ENCODE results near the gene COL4A2. TPM values are rescaled to one million over a fixed set of nuclear protein-coding genes. Genes with fewer than 3 reads are reported as not detected.

The COL4A2 gene
- polyA plus RNA-seq, 2 of the 4 experiments (the other 2 are of a cell fraction), result 46.9 to 119 TPM

DNA sequence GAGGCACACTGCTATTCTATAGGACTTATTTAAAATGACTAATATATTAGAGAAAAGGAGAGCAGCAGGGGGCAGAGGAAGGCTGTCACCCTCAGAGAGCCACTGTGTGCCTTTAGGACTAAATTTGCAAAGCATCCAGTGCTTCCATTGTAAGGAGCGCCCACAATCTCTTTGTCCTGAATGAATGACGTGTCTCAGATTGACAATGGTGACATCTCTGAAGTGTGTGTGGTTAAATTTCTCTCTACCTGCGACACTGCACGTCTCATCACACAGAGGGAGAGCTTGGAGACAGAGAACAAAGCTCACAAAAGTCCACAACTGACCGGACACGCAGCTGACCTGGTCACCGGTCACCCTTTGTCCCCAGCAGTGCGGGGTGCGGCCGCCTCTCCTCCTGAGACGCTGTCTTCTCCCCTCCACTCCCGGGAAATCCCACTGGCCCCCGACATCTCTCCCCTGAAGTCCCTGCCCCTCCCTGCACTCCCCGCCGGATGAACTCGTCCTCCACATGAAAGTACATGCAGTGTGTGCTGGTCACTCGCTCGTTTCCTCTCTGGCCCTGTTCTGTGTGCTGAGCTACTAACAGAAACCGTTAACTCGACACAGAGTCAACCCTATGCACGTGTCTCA lies 147.3 kb downstream of the COL4A2 start:
- H3K4me1 ChIP-seq, result 0 out of 3 replicates have a peak, but pooled peaks cover 4% of the 10 kb centered on the region
- H3K9me3 ChIP-seq, result no peaks in the 10 kb centered on the region
- WGBS (ENCODE audit: missing lambda C conversion rate), result 85% methylated on average over 21 of the region's 21 CpGs
- FAIRE-seq, result no peak
- no peak for DNase-seq (ENCODE audit: low read depth in 1 of 2, low spot score in 1 of 2)
- no peak for ATAC-seq
- H3K4me3 ChIP-seq, result no peak overlapping the region
- H3K4me2 ChIP-seq, result no peak overlapping the region
- no peak overlapping the region for H3K27ac ChIP-seq
- POLR2A ChIA-PET, result no interaction called here
- CTCF ChIA-PET, result interaction anchor here (0.6 to 1.9 kb wide), 4 partner anchors 11 to 366 kb away, joined by 4 to 6 read pairs (median 4); no protein-coding TSS in a partner anchor
- TF ChIP-seq ZNF302 (CRISPR knock-in tag; IDR thresholded peaks at IDR 0.05) (no peak), TP53 (CRISPR knock-in tag; IDR thresholded peaks at IDR 0.05) (no peak), FOSL2 (IDR thresholded peaks at IDR 0.05) (no peak), FOSL2 (CRISPR knock-in tag; IDR thresholded peaks at IDR 0.05) (no peak), MYC (IDR thresholded peaks at IDR 0.05; ENCODE audit: borderline replicate concordance, low read length) (no peak), BHLHE40 (IDR thresholded peaks at IDR 0.05; ENCODE audit: low read depth, low read length) (no peak), ESRRA (IDR thresholded peaks at IDR 0.05; ENCODE audit: borderline replicate concordance, low read length) (no peak), HOXB5 (CRISPR knock-in tag; IDR thresholded peaks at IDR 0.05) (no peak), SREBF2 (IDR thresholded peaks at IDR 0.05) (no peak), ZSCAN20 (CRISPR knock-in tag; IDR thresholded peaks at IDR 0.05) (no peak), NR3C1 (IDR thresholded peaks at IDR 0.05) (no peak), KDM1A (IDR thresholded peaks at IDR 0.05; ENCODE audit: low read depth) (no peak), CEBPB (IDR thresholded peaks at IDR 0.05) (no peak)
- TF ChIP-seq, protein P1, sequence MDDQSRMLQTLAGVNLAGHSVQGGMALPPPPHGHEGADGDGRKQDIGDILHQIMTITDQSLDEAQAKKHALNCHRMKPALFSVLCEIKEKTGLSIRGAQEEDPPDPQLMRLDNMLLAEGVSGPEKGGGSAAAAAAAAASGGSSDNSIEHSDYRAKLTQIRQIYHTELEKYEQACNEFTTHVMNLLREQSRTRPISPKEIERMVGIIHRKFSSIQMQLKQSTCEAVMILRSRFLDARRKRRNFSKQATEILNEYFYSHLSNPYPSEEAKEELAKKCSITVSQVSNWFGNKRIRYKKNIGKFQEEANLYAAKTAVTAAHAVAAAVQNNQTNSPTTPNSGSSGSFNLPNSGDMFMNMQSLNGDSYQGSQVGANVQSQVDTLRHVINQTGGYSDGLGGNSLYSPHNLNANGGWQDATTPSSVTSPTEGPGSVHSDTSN (IDR thresholded peaks at IDR 0.05), result no peak
- TF ChIP-seq, protein P2, sequence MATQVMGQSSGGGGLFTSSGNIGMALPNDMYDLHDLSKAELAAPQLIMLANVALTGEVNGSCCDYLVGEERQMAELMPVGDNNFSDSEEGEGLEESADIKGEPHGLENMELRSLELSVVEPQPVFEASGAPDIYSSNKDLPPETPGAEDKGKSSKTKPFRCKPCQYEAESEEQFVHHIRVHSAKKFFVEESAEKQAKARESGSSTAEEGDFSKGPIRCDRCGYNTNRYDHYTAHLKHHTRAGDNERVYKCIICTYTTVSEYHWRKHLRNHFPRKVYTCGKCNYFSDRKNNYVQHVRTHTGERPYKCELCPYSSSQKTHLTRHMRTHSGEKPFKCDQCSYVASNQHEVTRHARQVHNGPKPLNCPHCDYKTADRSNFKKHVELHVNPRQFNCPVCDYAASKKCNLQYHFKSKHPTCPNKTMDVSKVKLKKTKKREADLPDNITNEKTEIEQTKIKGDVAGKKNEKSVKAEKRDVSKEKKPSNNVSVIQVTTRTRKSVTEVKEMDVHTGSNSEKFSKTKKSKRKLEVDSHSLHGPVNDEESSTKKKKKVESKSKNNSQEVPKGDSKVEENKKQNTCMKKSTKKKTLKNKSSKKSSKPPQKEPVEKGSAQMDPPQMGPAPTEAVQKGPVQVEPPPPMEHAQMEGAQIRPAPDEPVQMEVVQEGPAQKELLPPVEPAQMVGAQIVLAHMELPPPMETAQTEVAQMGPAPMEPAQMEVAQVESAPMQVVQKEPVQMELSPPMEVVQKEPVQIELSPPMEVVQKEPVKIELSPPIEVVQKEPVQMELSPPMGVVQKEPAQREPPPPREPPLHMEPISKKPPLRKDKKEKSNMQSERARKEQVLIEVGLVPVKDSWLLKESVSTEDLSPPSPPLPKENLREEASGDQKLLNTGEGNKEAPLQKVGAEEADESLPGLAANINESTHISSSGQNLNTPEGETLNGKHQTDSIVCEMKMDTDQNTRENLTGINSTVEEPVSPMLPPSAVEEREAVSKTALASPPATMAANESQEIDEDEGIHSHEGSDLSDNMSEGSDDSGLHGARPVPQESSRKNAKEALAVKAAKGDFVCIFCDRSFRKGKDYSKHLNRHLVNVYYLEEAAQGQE (IDR thresholded peaks at IDR 0.05), result no peak

DNA sequence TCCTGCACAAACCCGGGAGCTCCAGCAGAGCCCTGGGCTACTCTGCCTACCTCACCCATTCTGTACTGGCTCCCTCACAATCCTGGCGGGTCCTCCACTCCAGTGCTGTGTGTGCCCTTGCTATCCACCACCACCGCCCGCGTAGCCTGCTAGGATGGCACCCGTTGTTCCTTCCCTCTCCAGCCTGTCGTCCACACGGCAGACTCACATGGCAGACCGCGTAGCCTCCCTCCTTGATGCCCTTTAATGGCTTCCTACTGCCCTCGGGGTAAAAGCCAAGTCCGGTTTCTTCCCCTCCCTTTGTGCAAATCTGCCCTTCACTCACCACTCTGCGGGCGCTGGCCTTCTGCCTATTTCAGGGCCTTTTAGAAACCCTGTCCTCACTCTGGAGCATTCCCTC lies 147.9 kb downstream of the COL4A2 start:
- no peak overlapping the region for H3K4me3 ChIP-seq
- no peaks in the 10 kb centered on the region for H3K9me3 ChIP-seq
- POLR2A ChIA-PET, result no interaction called here
- TF ChIP-seq JUN (IDR thresholded peaks at IDR 0.05) (no peak), TP53 (CRISPR knock-in tag; IDR thresholded peaks at IDR 0.05) (no peak), NFE2L2 (conservative IDR thresholded peaks at IDR 0.05; ENCODE audit: low read length) (no peak), CHD2 (IDR thresholded peaks at IDR 0.05; ENCODE audit: low read length, partially characterized antibody) (no peak), MYC (IDR thresholded peaks at IDR 0.05; ENCODE audit: borderline replicate concordance, low read length) (no peak), HOXB13 (CRISPR knock-in tag; IDR thresholded peaks at IDR 0.05; ENCODE audit: low read depth) (no peak), CBX2 (IDR thresholded peaks at IDR 0.05; ENCODE audit: borderline replicate concordance, low read depth) (no peak), CEBPB (IDR thresholded peaks at IDR 0.05) (no peak), ZNF302 (CRISPR knock-in tag; IDR thresholded peaks at IDR 0.05) (no peak), JUNB (IDR thresholded peaks at IDR 0.05) (no peak), FOXS1 (CRISPR knock-in tag; IDR thresholded peaks at IDR 0.05) (no peak), HEYL (CRISPR knock-in tag; IDR thresholded peaks at IDR 0.05) (no peak), FOSL2 (IDR thresholded peaks at IDR 0.05) (no peak), FOSL2 (CRISPR knock-in tag; IDR thresholded peaks at IDR 0.05) (no peak)
- TF ChIP-seq, protein P3, sequence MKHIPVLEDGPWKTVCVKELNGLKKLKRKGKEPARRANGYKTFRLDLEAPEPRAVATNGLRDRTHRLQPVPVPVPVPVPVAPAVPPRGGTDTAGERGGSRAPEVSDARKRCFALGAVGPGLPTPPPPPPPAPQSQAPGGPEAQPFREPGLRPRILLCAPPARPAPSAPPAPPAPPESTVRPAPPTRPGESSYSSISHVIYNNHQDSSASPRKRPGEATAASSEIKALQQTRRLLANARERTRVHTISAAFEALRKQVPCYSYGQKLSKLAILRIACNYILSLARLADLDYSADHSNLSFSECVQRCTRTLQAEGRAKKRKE (CRISPR knock-in tag; IDR thresholded peaks at IDR 0.05; ENCODE audit: low read depth), result no peak
- TF ChIP-seq, protein P4, sequence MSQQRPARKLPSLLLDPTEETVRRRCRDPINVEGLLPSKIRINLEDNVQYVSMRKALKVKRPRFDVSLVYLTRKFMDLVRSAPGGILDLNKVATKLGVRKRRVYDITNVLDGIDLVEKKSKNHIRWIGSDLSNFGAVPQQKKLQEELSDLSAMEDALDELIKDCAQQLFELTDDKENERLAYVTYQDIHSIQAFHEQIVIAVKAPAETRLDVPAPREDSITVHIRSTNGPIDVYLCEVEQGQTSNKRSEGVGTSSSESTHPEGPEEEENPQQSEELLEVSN (IDR thresholded peaks at IDR 0.05; ENCODE audit: borderline replicate concordance, low read depth), result no peak
- no peak overlapping the region for H3K4me2 ChIP-seq
- ATAC-seq (0 out of 6 replicates have a peak, but pooled peaks of 1 of the 2 experiments have one; percentile 27), DNase-seq (ENCODE audit: low read depth in 1 of 2, low spot score in 1 of 2) (no peak), FAIRE-seq (no peak)
- WGBS (ENCODE audit: missing lambda C conversion rate), result 83% methylated on average over 13 of the region's 14 CpGs
- H3K4me1 ChIP-seq, result 0 out of 3 replicates have a peak, but pooled peaks cover 4% of the 10 kb centered on the region
- CTCF ChIA-PET, result interaction anchor here (0.6 to 1.9 kb wide), 19 partner anchors 10 to 367 kb away, joined by 3 to 18 read pairs (median 4); no protein-coding TSS in a partner anchor
- no peak overlapping the region for H3K27ac ChIP-seq
